ENCODE measurements around the gene RNASEL.

DNA sequence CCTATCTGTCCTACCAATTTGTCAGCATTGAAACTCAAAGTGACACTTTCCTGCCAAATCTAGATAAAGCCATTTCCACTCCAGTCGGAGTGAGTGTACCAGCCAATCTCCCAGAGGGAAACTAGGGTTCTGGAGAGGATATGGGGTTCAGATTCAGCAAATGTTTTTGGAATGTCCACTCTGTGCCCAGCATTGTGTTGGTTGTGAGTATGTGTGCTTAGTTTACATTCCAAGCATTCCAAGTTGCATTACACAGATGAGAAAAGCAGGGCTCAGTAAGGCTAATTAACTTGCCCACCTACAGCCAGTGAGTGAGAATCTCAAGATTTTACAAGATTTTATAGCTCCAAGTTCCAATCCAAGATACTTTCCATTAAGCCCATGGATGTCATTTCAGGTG, 41.5 kb upstream of the RNASEL start:
- TF ChIP-seq ZNF274 (IDR thresholded peaks at IDR 0.05; ENCODE audit: low read depth, low read length) (no peak), SUZ12 (IDR thresholded peaks at IDR 0.05; ENCODE audit: extremely low read depth, insufficient read depth, insufficient read length) (no peak), YY1 (IDR thresholded peaks at IDR 0.05; ENCODE audit: insufficient read depth, insufficient read length) (no peak)

Measured in NT2/D1 (cell line).